HG02588 (cell line): ENCODE data around the gene POLR2L.
A peak's percentile ranks its signal among the peaks of the same experiment; 100 is the strongest.

ENCODE experiments used
- ATAC-seq: cut with Tn5 transposase; IDR thresholded peaks from one replicate; pipeline ENCODE4 v1.9.1; 2021; ENCODE audit warnings: mild to moderate bottlenecking, moderate library complexity; ENCODE audit not compliant: unreplicated experiment

POLR2L gene

GRCh38 chr11:855796-856195 lies 13.5 kb upstream of the POLR2L start:
- ATAC-seq = no peak

- ATAC-seq = no peak
Observed at GRCh38 chr11:855330-855674, 13.0 kb upstream of the POLR2L start.

GRCh38 chr11:854601-855329 lies 12.4 kb upstream of the POLR2L start:
- no peak for ATAC-seq

GRCh38 chr11:853682-854448 lies 11.5 kb upstream of the POLR2L start:
- no peak for ATAC-seq

- no peak for ATAC-seq
Observed at GRCh38 chr11:852762-853161, 10.4 kb upstream of the POLR2L start.

GRCh38 chr11:850775-851763 lies 8.7 kb upstream of the POLR2L start:
- ATAC-seq = no peak

- no peak for ATAC-seq
Observed at GRCh38 chr11:849951-850774, 7.8 kb upstream of the POLR2L start.

- no peak for ATAC-seq
Observed at GRCh38 chr11:849104-849824, 6.9 kb upstream of the POLR2L start.

GRCh38 chr11:848380-848931 lies 6.1 kb upstream of the POLR2L start:
- ATAC-seq = no peak

GRCh38 chr11:847876-848275 lies 5.5 kb upstream of the POLR2L start:
- no peak for ATAC-seq

GRCh38 chr11:846496-847098 lies 4.3 kb upstream of the POLR2L start:
- no peak for ATAC-seq

- no peak for ATAC-seq
Observed at GRCh38 chr11:845872-846495, 3.7 kb upstream of the POLR2L start.

GRCh38 chr11:844693-845644 lies 2.6 kb upstream of the POLR2L start:
- ATAC-seq = no peak

- ATAC-seq = no peak
Observed at GRCh38 chr11:843818-844692, 1.7 kb upstream of the POLR2L start.

- ATAC-seq = peak; percentile 10
Observed at GRCh38 chr11:843086-843734, 881 bp upstream of the POLR2L start.

GRCh38 chr11:841981-842369 lies 354 bp downstream of the POLR2L start:
- no peak for ATAC-seq
